GM18951 (cell line): ENCODE measurements around the gene DAPL1.

Experiments
- POLR2A ChIP-seq: IDR thresholded peaks from 4 replicates; pipeline ENCODE4 v1.6.1; 2011; ENCODE audit warnings: mild to moderate bottlenecking; ENCODE audit not compliant: insufficient read length, insufficient read depth; ENCODE audit errors: extremely low read depth
- in situ Hi-C: fragments of 300-500 bp; cut with MboI; formaldehyde crosslinking; loops from one replicate; pipeline ENCODE4 v1.12.0; 2022; ENCODE audit warnings: low sequenced_read_pairs, mixed read lengths, inconsistent platforms; ENCODE audit not compliant: unreplicated experiment

Gene DAPL1

DNA sequence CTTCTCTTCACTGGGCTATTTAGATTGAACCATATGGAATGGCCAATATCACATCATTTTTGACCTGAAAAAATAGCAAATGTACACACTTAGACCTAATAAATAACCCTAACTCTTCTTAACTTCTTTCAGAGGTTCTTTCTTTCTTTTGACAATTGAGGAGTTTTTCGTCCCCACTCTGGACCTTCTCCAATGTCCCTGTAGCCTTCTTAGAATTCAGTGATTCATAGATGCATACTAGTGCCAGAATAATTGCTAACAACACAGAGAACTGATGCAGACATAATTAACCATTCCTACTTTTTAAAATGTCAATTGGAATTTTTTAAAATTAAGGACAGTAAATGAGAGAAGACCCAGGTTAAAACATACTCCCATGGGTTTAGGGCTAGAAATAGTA lies 20.0 kb downstream of the DAPL1 start:
- TF ChIP-seq POLR2A = no peak
- in situ Hi-C loops = no loop called here

DNA sequence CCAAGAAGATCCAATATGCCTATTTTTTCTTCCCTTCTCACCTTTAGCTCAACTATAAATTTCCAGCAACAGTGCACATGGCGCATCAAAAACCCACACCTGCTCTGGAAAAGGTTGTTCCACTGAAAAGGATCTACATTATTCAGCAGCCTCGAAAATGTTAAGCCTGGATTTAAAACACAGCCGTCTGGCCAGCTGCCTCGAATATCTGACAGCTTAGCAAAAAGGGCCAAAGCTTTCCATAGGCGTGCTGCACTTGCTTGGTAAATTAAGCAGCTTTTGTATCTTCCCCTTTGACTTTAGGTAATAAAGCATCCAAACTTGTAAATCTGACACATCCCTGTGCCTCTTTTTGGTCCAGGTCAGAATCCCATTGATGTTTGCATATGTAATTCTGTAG lies 20.5 kb downstream of the DAPL1 start:
- in situ Hi-C loops = no loop called here
- TF ChIP-seq POLR2A = no peak

DNA sequence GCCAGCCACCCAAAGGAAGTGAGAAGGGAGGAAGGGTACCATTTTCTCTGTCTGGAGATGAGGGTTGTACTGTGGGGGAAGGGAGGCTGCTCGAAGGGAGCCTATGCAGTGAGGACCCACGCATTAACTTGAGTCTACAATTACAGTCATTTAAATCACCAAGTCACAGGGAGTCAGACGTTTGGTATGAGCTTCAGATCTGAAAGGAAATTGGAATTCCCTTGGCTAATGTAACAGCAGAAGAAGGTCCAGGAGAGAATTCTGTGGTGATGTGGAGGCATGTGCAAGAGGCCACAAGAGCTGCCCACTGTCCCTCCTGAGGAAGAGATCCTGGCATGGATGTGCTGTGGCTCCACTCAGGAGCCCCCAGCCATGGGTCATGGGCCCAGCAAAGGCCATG lies 22.5 kb downstream of the DAPL1 start:
- in situ Hi-C loops = no loop called here
- no peak for TF ChIP-seq POLR2A

DNA sequence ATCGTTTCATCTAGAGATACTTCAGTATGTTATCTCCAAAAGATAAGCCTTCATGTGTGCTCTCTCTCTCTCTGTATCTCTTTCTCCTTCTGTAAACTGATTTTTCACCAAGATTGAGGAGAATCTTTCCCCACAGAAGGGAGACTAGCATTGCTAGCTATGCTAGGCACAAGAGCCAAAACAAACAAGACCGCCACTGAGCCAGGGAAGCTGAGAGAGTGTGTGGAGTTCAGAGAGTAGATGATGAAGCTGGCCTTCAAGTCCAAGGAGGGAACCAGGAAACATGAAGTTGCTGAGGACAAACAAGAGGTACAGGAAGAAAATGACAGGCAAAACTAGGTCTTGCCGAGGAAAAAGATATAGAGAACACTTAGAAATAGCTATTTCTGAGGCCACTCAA lies 23.4 kb downstream of the DAPL1 start:
- in situ Hi-C loops = no loop called here
- no peak for TF ChIP-seq POLR2A

DNA sequence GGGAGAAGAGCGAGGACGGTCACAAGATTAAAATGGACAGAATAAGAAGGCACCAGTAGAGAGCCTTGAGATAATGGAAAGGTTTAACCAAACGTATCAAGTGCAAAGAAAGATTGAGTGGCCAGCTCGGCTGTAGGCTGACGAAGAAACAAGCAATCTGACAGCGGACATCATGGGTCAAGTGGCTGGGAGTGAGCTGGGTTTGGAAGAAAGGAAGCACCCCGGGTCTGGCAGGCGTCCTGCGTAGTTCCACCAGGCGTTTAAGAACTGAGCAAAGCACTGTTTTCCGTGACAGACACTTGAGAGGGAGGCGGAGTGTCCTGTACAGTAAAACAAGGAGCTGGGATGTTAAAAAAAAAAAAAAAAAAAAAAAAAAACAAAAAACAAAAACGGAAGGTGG lies 27.1 kb downstream of the DAPL1 start:
- in situ Hi-C loops = no loop called here

DNA sequence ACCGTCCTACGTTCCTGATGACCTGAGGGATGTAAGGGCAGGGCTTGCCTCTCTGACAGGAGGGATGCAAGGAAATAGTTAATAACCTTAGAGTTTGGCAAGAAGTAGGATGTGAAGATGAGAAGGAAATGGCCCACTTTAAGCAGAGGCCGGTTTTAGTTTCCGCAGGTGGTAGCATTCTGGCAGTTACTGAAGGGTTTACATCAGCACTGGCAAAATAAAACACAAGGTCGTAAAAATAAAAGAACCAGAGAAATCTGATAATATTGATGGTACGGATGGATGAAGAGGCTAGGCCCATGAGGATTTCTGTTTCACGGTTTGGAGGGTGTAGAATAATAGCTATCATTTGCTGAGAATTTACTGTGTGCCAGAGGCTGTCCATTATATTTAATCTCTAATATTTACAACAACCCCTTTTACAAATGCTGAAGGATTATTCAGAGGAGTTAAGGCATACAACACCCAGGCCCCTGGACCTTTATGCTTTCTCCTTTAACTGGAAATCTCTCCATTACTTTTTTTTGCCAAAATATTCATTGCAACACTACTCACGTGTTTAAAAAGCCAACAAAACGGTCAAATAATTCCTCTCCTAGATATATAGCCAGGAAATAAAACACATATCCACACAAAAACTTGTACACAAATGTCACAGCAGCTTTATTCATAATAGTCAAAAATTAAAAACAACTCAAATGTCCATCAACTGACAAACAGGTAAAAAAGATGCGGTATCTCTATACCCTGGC lies 28.5 kb downstream of the DAPL1 start:
- TF ChIP-seq POLR2A = no peak
- in situ Hi-C loops = no loop called here

More for the DNA sequence above, 27.1 kb downstream of the DAPL1 start:
- TF ChIP-seq POLR2A = no peak

DNA sequence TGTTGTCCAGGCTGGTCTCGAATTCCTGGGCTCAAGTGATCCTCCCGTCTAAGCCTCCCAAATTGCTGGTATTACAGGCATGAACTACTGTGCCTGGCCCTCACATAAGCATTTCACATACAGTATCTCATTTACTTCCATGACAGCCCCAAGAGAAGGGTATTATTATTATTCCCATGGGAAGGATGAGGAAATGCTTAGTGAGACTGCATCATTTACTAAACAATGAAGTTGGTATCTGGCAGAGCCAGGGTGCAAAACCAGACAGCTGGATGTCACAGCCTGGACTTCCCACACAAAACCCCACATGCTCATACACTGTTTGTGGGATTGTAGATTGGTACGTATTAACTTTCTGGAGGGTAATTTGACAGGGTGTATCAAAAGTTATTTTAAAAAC lies 29.9 kb downstream of the DAPL1 start:
- TF ChIP-seq POLR2A = no peak
- in situ Hi-C loops = no loop called here

DNA sequence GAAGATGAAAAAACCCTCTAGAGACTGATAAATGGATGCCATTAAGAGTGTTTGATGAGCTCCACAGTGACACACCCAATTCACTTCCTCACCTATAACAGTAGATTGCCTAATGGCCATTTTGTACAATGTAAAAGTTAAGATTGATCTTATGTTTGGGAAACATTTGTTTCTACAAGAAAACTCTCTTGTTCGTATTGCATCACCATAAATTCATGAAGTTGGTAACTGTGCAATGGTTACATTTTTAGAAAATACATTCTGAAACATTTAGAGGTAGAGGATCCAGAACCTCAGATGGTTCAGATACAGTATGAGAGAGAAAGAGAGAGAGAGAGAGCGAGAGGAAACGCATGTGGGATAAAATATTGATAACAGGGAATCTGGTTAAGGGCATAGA lies 31.8 kb downstream of the DAPL1 start:
- in situ Hi-C loops = no loop called here
- no peak for TF ChIP-seq POLR2A

DNA sequence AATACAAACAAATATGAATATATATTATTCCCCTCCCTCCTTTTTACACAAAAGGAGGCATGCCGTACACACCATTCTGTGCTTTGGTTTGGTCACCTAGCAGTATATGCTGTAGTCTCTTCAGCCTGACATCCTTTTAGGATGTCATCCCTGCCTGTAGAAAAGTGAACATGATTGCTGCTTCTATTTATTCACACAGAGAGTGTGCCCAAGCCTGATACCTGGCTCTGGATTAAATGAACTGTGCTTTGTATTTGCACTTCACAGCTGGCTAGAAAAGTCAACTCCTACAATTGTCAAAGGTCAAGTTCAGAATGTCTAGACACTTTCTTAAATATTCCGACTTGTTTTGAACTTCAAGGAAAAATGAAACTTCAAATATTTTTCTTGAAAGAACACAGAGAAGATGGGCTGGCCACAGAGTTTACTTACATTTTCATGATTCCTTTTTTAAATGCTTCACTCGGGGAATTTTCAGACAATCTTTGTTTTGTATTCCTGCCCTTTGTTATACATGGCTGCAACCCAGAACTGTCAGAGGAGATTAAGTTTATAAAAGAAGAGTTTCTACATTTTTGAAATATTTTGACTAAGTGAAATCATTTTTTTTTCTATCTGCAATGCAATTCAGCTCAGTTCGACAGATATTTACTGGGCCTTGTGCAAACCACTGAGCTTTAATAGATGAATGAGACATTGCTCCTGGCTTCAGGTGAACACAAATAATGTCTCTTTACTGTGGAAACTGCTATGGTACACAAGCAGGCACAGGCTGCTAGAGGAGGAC lies 33.5 kb downstream of the DAPL1 start:
- in situ Hi-C loops = no loop called here
- TF ChIP-seq POLR2A = no peak

DNA sequence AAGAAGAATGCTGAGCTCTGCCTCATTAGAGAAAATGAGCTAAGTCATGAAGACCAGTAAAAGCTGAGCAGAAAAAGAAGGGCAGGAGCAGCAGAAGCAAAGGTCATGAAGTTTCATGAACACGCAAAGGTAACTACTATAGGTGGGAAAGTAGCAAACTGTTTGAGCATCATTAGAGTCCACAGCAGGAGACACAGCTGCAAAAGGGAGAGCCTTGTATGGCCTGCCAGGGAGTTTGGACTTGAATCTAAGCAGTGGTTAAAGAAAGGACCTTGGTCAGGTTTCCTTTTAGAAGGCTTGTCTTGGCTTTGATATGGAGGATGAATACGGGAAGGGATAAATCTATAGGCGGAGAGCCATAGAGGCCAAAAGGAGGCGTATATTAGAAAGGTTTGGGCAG lies 34.0 kb downstream of the DAPL1 start:
- in situ Hi-C loops = no loop called here
- no peak for TF ChIP-seq POLR2A

DNA sequence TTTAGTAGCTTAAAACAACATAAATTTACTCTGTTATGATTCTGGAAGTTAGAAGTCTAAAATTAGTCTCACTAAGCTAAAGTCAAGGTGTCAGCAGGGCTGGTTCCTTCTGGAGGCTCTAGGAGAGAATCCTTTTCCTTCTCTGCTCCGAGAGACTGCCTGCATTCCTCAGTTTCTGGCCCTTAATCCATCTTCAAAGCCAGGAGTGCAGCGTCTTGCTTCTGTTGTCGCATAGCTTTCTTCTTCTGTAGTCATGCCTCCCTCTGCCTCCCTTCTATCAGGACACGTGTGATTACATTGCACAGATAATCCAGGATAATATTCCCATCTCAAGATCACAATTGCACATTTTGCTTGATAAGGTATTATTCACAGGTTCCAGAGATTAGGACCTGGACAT lies 35.1 kb downstream of the DAPL1 start:
- in situ Hi-C loops = no loop called here

DNA sequence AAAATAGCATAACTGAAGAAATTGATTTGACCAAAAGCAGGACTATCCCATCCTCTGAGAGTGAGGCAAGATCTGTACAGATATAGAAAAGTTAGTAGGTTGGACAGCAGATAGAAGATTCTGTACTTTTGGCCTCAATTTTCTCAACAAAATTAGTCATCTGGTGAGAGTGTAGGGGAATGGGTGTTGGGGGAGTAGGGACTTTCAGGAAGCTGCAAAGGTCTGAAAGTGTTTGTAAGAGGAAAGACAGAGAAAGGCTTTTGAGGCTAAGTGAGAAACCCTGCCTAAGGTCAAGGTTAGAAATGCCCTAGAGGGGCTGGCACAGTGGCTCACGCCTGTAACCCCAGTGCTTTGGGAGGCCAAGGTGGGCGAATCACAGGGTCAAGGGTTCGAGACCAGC lies 40.3 kb downstream of the DAPL1 start:
- no peak for TF ChIP-seq POLR2A

More for the DNA sequence above, 35.1 kb downstream of the DAPL1 start:
- TF ChIP-seq POLR2A = no peak

DNA sequence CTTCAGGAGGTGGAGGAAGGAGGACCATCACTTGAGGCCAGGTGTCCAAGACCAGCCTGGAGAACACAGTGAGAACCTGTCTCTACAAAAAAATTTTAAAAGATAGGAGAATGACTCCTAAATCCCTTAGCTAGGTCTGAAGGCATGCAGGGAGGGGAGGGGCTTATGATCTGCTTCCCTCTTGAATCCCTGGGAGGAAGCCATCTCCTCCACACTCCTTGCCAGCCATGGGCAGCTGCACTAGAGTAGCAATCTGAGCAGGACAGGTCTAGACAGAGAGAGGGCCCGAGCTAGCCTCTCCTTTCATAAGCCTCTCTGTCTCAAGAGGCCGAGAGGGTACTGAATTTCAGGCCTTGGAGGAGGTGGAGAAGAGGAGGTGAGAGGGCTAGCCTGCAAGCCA lies 42.5 kb downstream of the DAPL1 start:
- TF ChIP-seq POLR2A = no peak
- in situ Hi-C loops = no loop called here

More for the DNA sequence above, 40.3 kb downstream of the DAPL1 start:
- in situ Hi-C loops = no loop called here

DNA sequence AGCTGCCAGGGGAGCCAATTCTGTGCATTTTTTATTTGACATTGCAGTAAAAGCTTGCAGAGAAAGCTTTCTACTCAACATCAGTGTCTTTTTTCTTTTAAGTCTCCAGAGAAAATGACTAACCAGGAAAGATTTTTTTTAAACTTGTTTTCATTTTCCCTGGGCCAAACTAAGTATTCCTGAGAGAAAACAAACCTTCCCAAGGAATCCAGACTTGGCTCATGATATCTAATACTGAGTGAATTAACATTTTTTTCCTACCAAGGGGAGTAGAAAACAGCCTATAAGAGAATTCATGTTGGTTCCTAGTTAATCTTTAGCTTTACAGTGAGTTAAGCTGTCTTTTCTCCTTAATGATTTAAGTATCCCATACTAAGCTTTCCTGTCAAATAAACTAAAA lies 46.7 kb downstream of the DAPL1 start:
- in situ Hi-C loops = no loop called here
- TF ChIP-seq POLR2A = no peak
